ENCODE data around the gene SLC50A1.

SLC50A1 gene

GRCh38 chr1:155179112-155180031, 43.7 kb downstream of the SLC50A1 start:
- no peak overlapping the region for H3K4me3 ChIP-seq (replicated peaks; ENCODE audit: low read depth, low read length)
- no peak for DNase-seq (ENCODE audit: low read depth)
- TF ChIP-seq, protein P1, sequence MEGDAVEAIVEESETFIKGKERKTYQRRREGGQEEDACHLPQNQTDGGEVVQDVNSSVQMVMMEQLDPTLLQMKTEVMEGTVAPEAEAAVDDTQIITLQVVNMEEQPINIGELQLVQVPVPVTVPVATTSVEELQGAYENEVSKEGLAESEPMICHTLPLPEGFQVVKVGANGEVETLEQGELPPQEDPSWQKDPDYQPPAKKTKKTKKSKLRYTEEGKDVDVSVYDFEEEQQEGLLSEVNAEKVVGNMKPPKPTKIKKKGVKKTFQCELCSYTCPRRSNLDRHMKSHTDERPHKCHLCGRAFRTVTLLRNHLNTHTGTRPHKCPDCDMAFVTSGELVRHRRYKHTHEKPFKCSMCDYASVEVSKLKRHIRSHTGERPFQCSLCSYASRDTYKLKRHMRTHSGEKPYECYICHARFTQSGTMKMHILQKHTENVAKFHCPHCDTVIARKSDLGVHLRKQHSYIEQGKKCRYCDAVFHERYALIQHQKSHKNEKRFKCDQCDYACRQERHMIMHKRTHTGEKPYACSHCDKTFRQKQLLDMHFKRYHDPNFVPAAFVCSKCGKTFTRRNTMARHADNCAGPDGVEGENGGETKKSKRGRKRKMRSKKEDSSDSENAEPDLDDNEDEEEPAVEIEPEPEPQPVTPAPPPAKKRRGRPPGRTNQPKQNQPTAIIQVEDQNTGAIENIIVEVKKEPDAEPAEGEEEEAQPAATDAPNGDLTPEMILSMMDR (IDR thresholded peaks at IDR 0.05; ENCODE audit: low read length, missing control alignments) = no peak

- no peak overlapping the region for H3K4me3 ChIP-seq (replicated peaks; ENCODE audit: low read depth, low read length)
- TF ChIP-seq, protein P1 (IDR thresholded peaks at IDR 0.05; ENCODE audit: low read length, missing control alignments) = no peak
- no peak for DNase-seq (ENCODE audit: low read depth)
Measured at GRCh38 chr1:155181371-155182051, 45.9 kb downstream of the SLC50A1 start.

DNA sequence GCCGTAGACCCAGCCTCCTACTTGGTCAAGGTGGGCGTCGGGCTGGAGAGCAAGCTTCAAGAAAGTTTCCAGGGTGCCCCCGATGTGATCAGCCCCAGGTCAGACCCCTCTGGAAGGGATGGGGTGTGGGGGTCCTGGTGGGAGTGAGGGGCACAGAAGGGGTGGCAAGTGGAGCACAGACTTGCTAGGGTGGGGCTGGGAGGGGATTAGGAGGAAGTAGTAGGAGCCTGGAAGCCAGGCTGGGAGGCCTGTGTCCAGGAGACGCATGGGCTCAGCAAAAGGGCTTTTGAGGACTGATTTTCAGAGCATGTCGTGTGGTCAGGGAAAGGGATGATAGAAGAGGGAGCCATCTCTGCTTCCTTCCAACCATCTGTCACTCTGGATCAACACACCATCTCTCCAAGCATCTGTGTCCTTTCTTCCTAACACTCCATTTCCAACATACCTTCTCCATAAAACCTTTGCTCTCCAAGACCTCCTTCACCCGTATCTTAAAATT, 46.4 kb downstream of the SLC50A1 start:
- no peak overlapping the region for H3K4me3 ChIP-seq (replicated peaks; ENCODE audit: low read depth, low read length)
- no peak for DNase-seq (ENCODE audit: low read depth)
- TF ChIP-seq, protein P1 (IDR thresholded peaks at IDR 0.05; ENCODE audit: low read length, missing control alignments) = no peak

DNA sequence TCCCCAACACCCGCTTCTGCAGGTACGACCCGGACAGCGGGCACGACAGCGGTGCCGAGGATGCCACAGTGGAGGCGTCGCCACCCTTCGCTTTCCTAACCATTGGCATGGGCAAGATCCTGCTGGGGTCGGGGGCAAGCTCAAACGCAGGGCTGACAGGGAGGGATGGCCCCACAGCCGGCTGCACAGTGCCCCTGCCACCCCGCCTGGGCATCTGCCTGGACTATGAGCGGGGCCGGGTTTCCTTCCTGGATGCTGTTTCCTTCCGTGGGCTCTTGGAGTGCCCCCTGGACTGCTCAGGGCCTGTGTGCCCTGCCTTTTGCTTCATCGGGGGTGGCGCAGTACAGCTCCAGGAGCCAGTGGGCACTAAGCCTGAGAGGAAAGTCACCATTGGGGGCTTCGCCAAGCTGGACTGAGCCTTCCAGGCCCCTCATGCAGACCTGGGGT, 48.1 kb downstream of the SLC50A1 start:
- TF ChIP-seq, protein P1 (IDR thresholded peaks at IDR 0.05; ENCODE audit: low read length, missing control alignments) = no peak
- DNase-seq (ENCODE audit: low read depth) = no peak

GRCh38 chr1:155184351-155184811, 48.7 kb downstream of the SLC50A1 start:
- DNase-seq (ENCODE audit: low read depth) = no peak
- no peak overlapping the region for H3K4me3 ChIP-seq (replicated peaks; ENCODE audit: low read depth, low read length)
- TF ChIP-seq, protein P1 (IDR thresholded peaks at IDR 0.05; ENCODE audit: low read length, missing control alignments) = no peak

More for the DNA sequence above, 48.1 kb downstream of the SLC50A1 start:
- no peak overlapping the region for H3K4me3 ChIP-seq (replicated peaks; ENCODE audit: low read depth, low read length)

DNA sequence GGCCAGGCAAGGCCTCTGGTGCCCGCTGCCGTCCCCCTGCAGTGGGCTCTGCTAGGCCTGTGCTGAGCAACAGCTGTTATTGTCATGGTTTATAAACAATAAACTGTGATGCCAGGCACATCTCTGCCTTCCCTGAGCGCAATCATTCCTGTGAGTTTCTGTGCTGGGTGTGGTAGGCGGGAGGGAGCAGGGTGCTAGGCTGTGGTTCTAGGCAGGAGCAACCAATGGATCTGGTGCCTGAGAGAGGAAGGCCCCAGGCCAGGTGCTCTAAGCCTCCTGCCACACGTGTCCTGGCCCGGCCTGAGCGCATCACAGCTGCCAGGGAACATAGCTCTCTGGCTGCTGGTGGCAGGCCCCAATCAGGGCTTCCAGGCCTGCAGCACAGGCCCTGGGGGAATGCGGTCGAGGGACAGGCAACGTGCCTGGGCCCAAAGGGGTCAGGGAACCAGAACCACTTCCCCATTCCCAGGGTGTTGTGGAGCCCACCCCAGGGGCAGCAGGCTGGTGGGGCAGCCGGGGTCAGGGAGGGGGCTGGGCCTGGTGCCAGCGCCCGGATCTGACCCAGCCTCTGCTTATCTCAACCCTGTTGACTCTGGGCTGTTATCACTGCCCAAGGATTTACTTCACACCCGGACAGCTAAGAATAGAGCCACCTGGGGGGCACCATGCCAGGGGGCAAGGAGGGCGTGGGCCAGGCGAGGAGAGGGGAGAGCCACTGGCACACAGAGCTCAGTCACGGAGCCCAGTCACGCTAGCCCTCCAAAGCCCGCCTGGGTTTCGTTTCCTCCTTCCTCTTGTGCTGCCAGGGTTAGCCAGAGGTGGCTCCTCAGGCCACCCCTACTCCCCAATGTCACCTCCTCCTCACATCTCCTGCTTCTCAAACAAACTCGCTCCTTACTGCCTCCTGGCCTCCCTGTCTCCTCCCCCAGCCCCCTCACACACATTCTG, 49.5 kb downstream of the SLC50A1 start:
- no peak for DNase-seq (ENCODE audit: low read depth)
- TF ChIP-seq, protein P1 (IDR thresholded peaks at IDR 0.05; ENCODE audit: low read length, missing control alignments) = no peak
- H3K4me3 ChIP-seq (replicated peaks; ENCODE audit: low read depth, low read length) = no peak overlapping the region
